HG03460 (cell line): Measurements from ENCODE around the gene F7.

ENCODE experiments used
- ATAC-seq: cut with Tn5 transposase; IDR thresholded peaks from one replicate; pipeline ENCODE4 v1.9.1; 2021; ENCODE audit not compliant: unreplicated experiment

Gene F7

DNA sequence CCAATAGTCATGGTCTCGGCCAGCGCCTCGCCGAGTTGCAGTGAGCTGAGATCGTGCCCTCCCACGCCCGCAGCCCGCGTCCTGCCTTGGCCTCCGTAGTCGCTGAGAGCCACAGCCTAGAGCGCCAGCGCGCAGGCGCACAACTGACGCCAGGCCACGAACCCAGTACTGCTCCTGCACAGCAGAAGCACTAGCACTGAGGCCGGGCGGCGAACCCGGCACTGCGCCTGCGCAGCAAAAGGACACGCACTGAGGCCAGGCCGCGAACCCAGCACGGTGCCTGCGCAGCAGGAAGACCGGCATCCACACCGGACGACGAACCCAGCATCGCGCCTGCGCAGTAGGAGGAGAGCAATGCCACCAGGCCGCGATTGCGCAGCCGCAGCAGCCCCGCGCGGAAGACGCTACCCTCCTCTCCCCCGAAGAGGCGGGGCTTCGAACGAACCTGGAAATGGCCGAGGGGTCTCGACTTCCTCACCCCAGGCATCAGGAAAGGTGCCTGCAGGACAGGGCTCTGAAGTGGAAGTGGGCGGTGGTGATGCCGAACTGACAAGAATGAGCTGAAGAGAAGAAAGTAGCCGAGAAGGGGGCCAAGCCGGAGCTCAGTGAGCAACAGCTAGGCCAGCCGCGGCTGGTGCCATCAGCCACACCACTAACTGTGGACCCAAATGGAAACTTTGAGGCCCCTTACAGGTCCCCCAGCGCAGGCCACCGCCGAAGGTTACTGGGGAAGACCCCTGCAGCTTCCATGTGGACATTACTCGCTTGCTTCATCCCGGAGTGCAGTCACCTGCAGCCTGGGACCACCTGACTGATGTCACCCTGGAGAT lies 24.5 kb downstream of the F7 start:
- no peak for ATAC-seq

GRCh38 chr13:113135281-113135760 lies 29.7 kb downstream of the F7 start:
- ATAC-seq, result no peak

DNA sequence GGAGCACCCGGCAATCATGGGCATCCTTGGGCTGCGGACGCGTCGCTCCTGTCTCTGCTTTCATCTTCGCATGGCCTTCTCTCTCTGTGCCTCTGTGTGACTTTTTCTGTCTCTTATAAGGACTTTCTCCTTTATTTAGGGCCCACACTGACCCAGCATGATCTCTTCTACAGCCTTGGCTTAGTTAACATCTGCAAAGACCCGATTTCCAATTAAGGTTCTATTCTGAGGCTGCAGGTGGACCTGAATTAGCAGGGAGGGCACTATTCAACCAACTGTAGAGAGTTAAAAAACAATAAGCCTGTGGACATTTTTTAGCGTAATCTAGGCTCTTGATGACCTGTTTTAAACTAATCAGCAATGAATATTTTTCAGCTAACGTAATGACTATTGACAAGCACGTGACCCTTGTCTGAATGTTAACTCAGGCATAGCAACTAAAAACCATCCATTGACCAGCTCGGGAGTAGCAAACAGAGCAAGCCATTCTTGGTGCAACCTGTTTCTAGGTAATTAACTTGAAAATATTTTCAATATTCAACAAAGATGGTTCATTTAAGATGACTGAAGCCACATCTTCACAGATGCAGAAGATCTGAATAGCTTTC lies 32.2 kb downstream of the F7 start:
- no peak for ATAC-seq

- no peak for ATAC-seq
These were observed 33.4 kb downstream of the F7 start for GRCh38 chr13:113138792-113139551.

- ATAC-seq, result no peak
These were observed 34.0 kb downstream of the F7 start for GRCh38 chr13:113139577-113139976.

DNA sequence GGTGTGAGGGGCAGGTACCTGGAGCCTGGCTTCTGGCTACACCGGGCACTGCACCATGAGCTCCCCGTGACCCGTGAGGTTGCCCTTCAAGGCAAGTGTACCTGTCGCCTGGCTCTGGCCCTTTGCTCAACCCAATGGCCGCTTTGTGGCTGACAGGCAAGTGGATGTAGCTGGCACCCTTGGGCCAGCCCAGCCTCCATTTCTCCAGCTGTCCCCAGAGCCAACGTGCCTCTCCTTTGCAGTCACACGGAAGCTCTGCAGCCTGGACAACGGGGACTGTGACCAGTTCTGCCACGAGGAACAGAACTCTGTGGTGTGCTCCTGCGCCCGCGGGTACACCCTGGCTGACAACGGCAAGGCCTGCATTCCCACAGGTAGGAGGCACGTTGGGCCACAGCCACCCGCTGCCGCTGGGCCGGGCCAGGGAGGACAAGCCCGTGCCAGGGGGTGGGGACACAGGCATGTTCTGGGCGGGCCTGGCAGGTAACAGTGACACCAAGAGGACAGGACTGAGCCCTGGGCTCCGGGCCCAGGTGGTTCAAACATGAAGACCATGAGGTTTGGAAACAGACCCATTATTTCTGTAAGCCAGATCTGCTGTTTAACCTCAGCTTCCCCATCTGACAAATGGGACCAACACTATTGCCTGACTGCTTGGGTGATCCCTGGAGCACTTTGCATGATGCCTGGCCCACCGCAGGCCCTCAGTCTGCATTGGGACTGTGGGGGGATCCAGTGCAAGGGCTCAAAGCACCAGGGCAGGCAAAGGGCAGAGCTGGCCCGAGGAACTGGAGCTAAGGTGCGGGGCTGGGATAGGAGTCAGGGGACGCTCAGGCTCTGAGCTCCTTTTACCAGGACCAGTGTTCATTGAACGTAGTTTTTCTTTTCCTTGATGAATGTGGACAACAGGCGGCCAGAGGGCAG lies 35.3 kb downstream of the F7 start:
- ATAC-seq, result no peak

DNA sequence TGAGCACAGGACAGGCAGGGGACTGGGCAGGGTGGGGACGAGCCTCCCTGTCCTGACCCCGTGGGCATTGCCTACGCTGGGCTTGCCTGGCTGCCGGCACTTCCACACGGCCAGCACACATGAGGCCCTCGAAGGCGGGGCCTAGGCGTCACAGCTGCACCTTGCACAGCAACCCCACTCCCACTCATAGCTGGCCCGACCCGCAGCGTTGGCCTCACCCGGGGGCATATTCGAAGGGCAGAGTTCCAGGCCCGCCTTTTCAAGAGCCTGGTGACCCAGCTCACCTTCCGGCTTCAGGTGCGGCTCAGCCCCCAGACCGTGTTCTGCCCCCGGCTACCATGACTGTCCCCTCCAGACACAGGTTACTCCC lies 36.0 kb downstream of the F7 start:
- no peak for ATAC-seq

DNA sequence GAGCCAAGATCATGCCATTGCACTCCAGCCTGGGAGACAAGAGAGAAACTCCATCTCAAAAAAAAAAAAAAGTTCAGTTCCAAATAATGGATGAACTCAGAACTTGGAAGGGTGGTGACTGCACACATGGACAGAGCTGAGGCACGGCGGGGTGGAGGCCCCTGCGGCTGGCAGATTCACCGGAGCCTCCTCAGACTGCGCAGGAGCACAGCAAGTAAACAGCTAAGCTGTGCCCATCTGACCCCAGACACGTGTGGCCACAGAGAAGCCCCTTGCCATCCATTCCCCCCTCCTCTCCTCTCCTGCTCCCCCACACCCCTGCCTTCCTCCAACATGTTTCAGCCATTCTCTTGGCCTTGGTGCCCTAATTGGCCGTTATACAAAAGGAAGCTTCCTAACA lies 37.3 kb downstream of the F7 start:
- no peak for ATAC-seq

GRCh38 chr13:113143466-113144254 lies 38.1 kb downstream of the F7 start:
- no peak for ATAC-seq

DNA sequence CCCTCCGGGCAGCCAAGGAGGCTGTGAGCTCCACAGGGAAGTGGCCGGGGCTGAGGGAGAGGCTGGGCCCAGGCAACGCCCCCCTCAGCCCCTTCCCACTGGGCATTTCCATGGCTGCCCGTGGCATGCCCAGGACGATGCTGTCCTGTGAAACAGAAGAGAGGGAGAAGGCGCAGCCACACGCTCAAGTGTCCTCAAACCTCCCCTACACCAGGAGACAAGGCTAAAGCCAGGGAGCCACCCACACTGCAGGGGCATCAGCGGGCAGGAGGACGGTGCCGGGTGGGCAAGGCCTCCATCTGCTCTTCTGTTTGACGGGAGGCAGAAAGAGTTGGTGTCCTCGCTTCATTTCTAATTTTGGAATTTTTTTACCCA lies 38.7 kb downstream of the F7 start:
- no peak for ATAC-seq

DNA sequence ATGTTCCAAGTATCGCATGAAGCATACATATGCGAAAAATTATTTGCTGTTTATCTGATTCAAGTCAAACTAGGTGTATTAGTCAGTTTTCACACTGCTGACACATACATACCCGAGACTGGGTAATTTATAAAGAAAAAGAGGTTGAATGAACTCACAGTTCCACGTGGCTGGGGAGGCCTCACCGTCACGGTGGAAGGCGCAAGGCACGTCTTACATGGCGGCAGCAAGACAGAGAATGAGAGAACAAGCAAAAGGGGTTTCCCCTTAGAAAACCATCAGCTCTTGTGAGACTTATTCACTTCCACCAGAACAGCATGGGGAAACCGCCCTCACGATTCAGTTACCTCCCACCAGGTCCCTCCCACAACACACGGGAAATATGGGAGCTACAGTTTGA lies 39.9 kb downstream of the F7 start:
- ATAC-seq, result no peak

DNA sequence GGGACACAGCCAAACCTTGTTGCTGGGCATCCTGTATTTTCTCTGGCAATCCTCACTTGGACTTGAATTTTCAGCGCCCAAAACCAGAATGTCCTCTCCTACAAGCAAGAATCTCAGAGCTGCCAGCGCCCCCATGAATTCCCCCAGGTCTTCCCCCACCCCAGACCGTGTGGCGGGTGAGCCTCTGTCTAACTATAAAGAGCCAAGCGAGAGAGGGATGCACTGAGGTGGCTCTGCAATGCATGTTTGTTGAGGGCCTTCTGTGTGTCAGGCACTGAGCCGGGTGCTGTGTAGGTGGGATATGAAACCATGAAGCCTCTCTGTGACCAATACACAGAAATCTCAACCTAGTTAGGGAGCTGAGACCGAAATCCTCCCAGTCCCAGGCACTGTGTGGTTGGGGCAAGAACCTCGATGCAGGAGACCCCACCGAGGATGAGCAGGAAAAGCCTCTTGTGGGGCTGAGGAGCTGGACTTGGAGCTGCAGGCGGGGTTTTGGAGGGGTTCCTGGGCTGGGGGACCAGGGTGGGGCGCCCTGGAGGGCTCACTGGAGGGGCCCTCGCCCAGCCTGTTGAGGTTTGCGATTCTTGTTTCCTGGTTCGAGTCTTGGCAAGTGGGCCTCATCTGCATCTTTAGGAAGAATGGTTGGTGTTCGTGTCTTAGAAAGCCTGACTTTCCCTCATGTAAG lies 40.5 kb downstream of the F7 start:
- ATAC-seq, result no peak

GRCh38 chr13:113146750-113147149 lies 41.2 kb downstream of the F7 start:
- ATAC-seq, result no peak

DNA sequence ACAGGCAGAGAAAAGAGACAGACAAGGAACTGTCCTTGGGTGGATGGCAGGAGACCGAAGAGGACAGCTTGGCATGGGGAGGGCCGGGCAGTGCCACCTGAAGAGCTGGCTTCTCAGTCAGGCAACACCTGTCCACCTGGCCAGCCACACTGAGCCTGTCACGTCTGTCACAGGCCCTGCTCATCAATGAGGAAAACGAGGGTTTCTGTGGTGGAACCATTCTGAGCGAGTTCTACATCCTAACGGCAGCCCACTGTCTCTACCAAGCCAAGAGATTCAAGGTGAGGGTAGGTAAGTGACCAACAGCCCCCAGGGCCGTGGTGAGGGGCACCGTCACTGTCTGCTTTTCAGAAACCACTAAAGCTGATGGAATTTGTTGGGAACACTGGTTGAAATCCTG lies 41.6 kb downstream of the F7 start:
- ATAC-seq, result no peak

- no peak for ATAC-seq
These were observed 42.8 kb downstream of the F7 start for GRCh38 chr13:113148407-113148806.

DNA sequence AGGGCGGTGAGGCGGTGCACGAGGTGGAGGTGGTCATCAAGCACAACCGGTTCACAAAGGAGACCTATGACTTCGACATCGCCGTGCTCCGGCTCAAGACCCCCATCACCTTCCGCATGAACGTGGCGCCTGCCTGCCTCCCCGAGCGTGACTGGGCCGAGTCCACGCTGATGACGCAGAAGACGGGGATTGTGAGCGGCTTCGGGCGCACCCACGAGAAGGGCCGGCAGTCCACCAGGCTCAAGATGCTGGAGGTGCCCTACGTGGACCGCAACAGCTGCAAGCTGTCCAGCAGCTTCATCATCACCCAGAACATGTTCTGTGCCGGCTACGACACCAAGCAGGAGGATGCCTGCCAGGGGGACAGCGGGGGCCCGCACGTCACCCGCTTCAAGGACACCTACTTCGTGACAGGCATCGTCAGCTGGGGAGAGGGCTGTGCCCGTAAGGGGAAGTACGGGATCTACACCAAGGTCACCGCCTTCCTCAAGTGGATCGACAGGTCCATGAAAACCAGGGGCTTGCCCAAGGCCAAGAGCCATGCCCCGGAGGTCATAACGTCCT lies 43.4 kb downstream of the F7 start:
- ATAC-seq, result no peak

- no peak for ATAC-seq
These were observed 44.3 kb downstream of the F7 start for GRCh38 chr13:113149711-113150549.
